DMS79 treated with DMSO at 0.1 percent for 48 hours (cell line): ENCODE measurements around the gene RIOK2.

Source experiments
- DNase-seq: peaks from one replicate; lab custom pipeline; 2025; lab: John Stamatoyannopoulos, UW

The RIOK2 gene

GRCh38 chr5:97125125-97125683, 57.8 kb downstream of the RIOK2 start:
- DNase-seq, result no peak

DNA sequence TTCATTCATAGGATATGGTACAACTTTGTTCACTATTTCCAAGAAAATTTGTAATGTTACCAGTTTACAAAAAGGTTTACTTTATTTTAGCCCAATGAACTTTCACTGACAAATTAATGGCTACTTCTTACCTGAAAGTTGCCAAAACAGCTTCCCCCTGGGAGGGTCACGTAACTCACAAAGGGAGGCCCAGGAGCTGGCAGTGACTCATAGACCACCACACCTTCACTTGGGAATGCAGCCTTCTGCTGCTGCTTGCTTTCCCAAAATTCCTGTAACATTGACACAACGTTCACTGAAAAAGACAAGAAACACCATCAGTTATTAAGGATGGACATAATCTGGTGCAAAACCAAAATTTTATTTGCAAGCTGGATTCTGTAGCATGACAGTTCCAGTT, 58.7 kb downstream of the RIOK2 start:
- DNase-seq, result no peak

- DNase-seq, result no peak
These were observed 61.2 kb downstream of the RIOK2 start for GRCh38 chr5:97121848-97122247.

- DNase-seq, result no peak
These were observed 62.9 kb downstream of the RIOK2 start for GRCh38 chr5:97120195-97120594.

- DNase-seq, result no peak
These were observed 64.0 kb downstream of the RIOK2 start for GRCh38 chr5:97119007-97119390.

DNA sequence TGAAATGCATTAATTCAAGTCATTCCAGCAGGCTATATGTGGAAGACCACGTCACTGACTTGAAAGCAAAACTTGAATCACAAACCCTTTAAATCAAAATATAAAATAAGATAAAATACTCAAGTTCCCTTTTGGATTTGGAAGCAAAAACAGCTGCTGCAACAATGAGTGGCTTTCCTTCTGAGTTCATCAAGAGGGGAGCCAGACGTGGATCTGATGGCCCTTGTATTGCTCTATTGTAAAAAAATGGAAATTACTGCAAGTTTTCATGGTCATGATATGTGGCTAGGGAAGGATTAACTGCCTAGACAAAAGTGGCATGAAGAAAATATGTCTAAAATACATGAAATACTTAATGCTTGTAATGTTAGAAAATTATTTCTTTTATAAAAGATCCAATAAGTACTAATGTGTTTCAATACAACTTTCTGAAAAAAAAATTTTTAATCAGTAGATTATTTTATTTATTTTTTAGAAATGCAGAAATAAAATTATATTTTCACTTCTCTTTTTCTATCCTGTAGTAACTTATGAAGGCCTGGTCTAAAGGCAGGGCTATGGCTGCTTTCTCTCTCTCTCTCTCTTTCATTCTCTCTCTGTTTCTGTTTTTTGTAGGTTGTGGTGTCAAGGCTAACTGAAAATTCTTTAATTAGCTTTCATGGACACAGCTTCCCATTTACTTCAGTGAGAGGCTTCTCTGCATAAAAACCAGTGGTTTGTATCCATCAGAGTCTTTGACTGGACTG, 64.6 kb downstream of the RIOK2 start:
- DNase-seq, result no peak

DNA sequence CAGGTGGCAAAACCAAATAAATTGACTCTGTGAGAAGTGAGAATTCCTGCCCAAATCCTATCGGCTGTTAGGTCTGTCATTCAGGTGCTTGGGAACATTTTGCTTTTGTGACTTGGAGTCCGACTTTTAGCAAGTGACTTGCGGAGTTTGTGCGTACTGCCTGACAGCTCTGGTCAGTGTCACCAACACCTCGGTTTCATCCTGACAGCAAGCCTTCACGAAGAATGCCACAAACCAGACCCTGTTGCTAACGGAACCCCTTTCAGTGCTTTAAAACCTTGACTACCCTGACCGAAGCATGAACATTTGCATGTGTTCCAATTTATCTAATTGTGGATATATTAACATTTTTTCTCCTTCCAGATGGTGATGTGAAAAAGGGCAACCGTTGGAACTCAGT, 67.1 kb downstream of the RIOK2 start:
- DNase-seq, result no peak

DNA sequence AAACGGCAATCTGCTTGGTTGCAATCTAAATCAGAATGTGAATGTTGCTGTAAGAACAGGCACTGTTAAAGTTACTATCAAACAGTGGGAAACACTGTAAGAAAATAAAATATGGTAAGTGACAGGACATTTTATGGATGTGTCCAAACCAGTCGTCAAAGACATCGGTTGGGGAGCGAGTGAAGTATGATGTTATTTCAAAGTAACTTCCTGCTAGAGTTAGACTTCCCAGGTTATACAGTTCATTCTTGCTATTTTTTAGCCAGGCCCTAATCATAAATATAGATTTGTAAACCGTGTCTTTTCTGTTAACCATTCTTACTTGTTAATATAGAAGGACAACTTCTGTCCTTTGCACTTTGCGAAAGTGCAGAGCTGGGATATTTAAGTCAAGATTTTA, 70.8 kb downstream of the RIOK2 start:
- no peak for DNase-seq

GRCh38 chr5:97111616-97112015, 71.4 kb downstream of the RIOK2 start:
- no peak for DNase-seq

DNA sequence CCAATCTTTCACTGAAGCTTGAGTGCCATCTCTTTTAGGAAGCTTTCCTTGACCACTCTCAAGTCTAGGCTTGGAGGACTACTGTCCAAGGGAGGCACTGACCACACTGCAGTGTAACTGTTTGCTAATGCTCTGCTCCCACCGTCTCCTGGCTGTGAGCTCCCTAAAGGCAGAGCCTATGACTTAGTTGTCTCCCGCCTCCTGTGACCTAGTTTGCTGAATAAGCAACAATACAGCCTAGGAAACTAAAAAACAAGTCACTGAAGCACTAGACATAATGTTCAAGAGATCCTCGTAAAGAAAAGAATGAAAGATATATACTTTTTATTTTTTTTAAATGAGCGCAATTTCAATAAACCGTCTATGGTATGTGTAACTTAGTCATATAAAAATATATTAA, 72.0 kb downstream of the RIOK2 start:
- no peak for DNase-seq
